ENCODE measurements around the gene TENM3. TPM values are rescaled to one million over a fixed set of nuclear protein-coding genes. Genes with fewer than 3 reads are reported as not detected.

The TENM3 gene
- total RNA-seq, 1 experiment from 2014 or later: 0.87 TPM

DNA sequence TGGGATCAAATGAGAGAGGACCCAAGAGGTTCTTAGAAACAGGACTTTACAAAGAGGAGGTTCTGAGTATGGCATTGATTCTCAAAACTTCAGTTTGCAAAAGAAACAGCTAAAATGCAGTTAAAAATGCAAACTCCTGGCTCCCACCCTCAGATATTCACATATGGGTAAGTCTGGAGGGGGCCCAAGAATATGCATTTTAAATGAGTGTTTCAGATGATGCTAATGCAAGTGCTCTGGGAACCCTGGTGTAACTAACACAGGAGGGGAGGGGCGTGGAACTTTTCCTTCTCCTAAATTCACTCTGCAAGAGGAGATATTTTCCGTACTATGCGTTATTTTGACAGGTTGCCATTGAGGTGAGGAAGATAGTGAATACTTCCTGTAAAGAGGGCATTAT is 168.2 kb downstream of the TENM3 start:
- no peaks in the 10 kb centered on the region for H3K4me1 ChIP-seq (ENCODE audit: insufficient read depth, low read length)
- H3K9ac ChIP-seq (ENCODE audit: low read length): no peak overlapping the region
- TF ChIP-seq EZH2 (IDR thresholded peaks at IDR 0.05; ENCODE audit: low read length, unreplicated experiment): no peak
- TF ChIP-seq, protein P1, sequence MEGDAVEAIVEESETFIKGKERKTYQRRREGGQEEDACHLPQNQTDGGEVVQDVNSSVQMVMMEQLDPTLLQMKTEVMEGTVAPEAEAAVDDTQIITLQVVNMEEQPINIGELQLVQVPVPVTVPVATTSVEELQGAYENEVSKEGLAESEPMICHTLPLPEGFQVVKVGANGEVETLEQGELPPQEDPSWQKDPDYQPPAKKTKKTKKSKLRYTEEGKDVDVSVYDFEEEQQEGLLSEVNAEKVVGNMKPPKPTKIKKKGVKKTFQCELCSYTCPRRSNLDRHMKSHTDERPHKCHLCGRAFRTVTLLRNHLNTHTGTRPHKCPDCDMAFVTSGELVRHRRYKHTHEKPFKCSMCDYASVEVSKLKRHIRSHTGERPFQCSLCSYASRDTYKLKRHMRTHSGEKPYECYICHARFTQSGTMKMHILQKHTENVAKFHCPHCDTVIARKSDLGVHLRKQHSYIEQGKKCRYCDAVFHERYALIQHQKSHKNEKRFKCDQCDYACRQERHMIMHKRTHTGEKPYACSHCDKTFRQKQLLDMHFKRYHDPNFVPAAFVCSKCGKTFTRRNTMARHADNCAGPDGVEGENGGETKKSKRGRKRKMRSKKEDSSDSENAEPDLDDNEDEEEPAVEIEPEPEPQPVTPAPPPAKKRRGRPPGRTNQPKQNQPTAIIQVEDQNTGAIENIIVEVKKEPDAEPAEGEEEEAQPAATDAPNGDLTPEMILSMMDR (conservative IDR thresholded peaks at IDR 0.05; ENCODE audit: low read depth, low read length): no peak
- no peak for TF ChIP-seq EZH2phosphoT487 (IDR thresholded peaks at IDR 0.05; ENCODE audit: borderline replicate concordance, low read length)
- H3K4me3 ChIP-seq (ENCODE audit: low read length): no peak overlapping the region
- ChIA-PET POLR2A (ENCODE audit: unreplicated experiment) (no interaction called here), CTCF (no interaction called here)
- H3K27ac ChIP-seq (ENCODE audit: low read length): no peak overlapping the region
- H3K4me2 ChIP-seq (ENCODE audit: low read length): no peak overlapping the region
- H3K79me2 ChIP-seq (ENCODE audit: low read length): no peaks in the 10 kb centered on the region
- no peak overlapping the region for H2AFZ ChIP-seq (ENCODE audit: low read length)
- H3K27me3 ChIP-seq (ENCODE audit: low read length): 0 out of 2 replicates have a peak, but pooled peaks cover 3% of the 10 kb centered on the region
- no peaks in the 10 kb centered on the region for H3F3A ChIP-seq (ENCODE audit: low read length, unreplicated experiment)
- ATAC-seq (no peak), DNase-seq (no peak)
- no peaks in the 10 kb centered on the region for H3K9me3 ChIP-seq (ENCODE audit: low read length)
- BruUV-seq (replicated peaks): no TSS peak
- intact Hi-C loops (cut with micrococcal nuclease): no loop called here
- H3K9me2 ChIP-seq (replicated peaks; ENCODE audit: low read length): no peaks in the 10 kb centered on the region
- H4K20me1 ChIP-seq (ENCODE audit: low read length): no peaks in the 10 kb centered on the region
- H3K36me3 ChIP-seq (ENCODE audit: low read depth, low read length): no peaks in the 10 kb centered on the region

DNA sequence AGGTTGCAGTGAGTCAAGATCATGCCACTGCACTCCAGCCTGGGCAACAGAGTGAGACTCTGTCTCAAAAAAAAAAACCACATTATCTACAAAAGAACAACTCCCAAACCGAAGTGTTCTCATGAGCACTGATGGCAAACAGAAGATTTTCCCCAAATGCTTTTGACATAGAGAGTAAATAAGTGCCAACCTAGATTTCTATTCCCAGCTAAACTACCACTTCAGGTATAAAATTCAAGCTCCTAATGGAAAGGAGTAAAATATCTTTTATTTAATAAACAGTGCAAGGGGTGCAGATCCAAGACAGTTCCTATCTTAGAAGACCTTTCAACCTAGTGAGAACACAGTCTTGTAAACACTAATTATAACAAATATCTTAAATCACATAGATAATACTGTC is 170.3 kb downstream of the TENM3 start:
- CTCF ChIA-PET: no interaction called here
- H3K27ac ChIP-seq (ENCODE audit: low read length): no peak overlapping the region
- no peaks in the 10 kb centered on the region for H3K27me3 ChIP-seq (ENCODE audit: low read length)
- no peaks in the 10 kb centered on the region for H3K79me2 ChIP-seq (ENCODE audit: low read length)
- H3K4me1 ChIP-seq (ENCODE audit: insufficient read depth, low read length): no peaks in the 10 kb centered on the region
- POLR2A ChIA-PET (ENCODE audit: unreplicated experiment): no interaction called here
- ATAC-seq (no peak), DNase-seq (no peak)
- no TSS peak for BruUV-seq (replicated peaks)
- H3F3A ChIP-seq (ENCODE audit: low read length, unreplicated experiment): no peaks in the 10 kb centered on the region
- H3K9ac ChIP-seq (ENCODE audit: low read length): no peak overlapping the region
- intact Hi-C loops (cut with micrococcal nuclease): no loop called here
- H3K4me2 ChIP-seq (ENCODE audit: low read length): no peak overlapping the region
- H3K9me3 ChIP-seq (ENCODE audit: low read length): no peaks in the 10 kb centered on the region
- no peak overlapping the region for H2AFZ ChIP-seq (ENCODE audit: low read length)
- no peaks in the 10 kb centered on the region for H3K36me3 ChIP-seq (ENCODE audit: low read depth, low read length)
- H3K4me3 ChIP-seq (ENCODE audit: low read length): no peak overlapping the region
- TF ChIP-seq EZH2phosphoT487 (IDR thresholded peaks at IDR 0.05; ENCODE audit: borderline replicate concordance, low read length) (no peak), EZH2 (IDR thresholded peaks at IDR 0.05; ENCODE audit: low read length, unreplicated experiment) (no peak)
- TF ChIP-seq, protein P1 (conservative IDR thresholded peaks at IDR 0.05; ENCODE audit: low read depth, low read length): no peak
- H4K20me1 ChIP-seq (ENCODE audit: low read length): no peaks in the 10 kb centered on the region
- H3K9me2 ChIP-seq (replicated peaks; ENCODE audit: low read length): no peaks in the 10 kb centered on the region

DNA sequence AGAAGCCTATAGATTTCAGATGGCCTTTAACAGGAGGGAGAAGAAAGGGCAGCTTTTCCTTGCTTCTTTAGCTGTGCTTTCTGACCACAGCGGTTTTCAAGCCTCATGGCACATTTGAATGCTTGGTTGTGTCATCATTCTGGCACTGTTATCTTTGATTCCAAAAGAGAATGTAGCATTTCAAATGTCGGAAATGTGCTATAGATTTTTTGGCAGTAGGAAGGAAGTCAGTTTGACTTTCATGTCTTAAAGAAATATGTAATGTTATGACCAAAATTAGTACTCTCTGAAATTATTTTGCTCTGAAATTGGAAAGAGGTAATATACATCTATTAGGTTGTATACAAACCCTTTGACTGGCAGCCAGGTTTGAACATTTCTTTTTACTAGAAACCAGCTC is 171.9 kb downstream of the TENM3 start:
- no peak overlapping the region for H3K4me3 ChIP-seq (ENCODE audit: low read length)
- H3K9ac ChIP-seq (ENCODE audit: low read length): no peak overlapping the region
- H3K9me2 ChIP-seq (replicated peaks; ENCODE audit: low read length): no peaks in the 10 kb centered on the region
- no peak overlapping the region for H3K4me2 ChIP-seq (ENCODE audit: low read length)
- ChIA-PET CTCF (no interaction called here), POLR2A (ENCODE audit: unreplicated experiment) (no interaction called here)
- no peak for TF ChIP-seq EZH2phosphoT487 (IDR thresholded peaks at IDR 0.05; ENCODE audit: borderline replicate concordance, low read length)
- H2AFZ ChIP-seq (ENCODE audit: low read length): no peak overlapping the region
- H3K27me3 ChIP-seq (ENCODE audit: low read length): no peaks in the 10 kb centered on the region
- H3F3A ChIP-seq (ENCODE audit: low read length, unreplicated experiment): no peaks in the 10 kb centered on the region
- no peak for DNase-seq
- BruUV-seq (replicated peaks): no TSS peak
- H3K4me1 ChIP-seq (ENCODE audit: insufficient read depth, low read length): no peaks in the 10 kb centered on the region
- H3K9me3 ChIP-seq (ENCODE audit: low read length): no peaks in the 10 kb centered on the region
- H3K79me2 ChIP-seq (ENCODE audit: low read length): no peaks in the 10 kb centered on the region
- H3K36me3 ChIP-seq (ENCODE audit: low read depth, low read length): no peaks in the 10 kb centered on the region
- H4K20me1 ChIP-seq (ENCODE audit: low read length): no peaks in the 10 kb centered on the region
- no peak overlapping the region for H3K27ac ChIP-seq (ENCODE audit: low read length)
- intact Hi-C loops (cut with micrococcal nuclease): no loop called here
- ATAC-seq: no peak
